ENCODE data around the gene SCGB2B2.
"Not testable (repeated sequence)": the region's sequence is repeated elsewhere in the genome, so short reads cannot be mapped to it uniquely, and the experiment has no call there.

The SCGB2B2 gene

DNA sequence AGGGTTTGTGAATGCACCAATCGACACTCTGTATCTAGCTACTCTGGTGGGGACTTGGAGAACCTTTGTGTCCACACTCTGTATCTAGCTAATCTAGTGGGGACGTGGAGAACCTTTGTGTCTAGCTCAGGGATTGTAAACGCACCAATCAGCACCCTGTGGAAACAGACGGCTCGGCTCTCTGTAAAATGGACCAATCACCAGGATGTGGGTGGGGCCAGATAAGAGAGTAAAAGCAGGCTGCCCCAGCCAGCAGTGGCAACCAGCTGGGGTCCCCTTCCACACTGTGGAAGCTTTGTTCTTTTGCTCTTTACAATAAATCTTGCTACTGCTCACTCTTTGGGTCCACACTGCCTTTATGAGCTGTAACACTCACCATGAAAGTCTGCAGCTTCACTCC lies 8.3 kb downstream of the SCGB2B2 start:
- DNase-seq: not testable (repeated sequence)

DNA sequence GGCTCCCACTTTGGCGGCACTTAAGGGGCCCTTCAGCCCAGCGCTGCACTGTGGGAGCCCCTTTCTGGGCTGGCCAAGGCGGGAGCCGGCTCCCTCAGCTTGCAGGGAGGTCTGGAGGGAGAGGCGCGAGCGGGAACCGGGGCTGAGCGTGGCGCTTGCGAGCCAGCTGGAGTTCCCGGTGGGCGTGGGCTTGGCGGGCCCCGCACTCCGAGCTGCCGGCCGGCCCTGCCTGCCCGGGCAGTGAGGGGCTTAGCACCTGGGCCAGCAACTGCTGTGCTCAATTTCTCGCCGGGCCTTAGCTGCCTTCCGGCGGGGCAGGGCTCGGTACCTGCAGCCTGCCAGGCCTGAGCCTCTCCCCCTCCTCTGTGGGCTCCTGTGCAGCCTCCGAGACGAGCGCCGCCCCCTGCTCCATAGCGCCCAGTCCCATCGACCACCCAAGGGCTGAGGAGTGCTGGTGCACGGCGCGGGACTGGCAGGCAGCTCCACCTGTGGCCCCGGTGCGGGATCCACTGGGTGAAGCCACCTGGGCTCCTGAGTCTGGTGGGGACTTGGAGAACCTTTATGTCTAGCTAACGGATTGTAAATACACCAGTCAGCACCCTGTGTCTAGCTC lies 8.8 kb downstream of the SCGB2B2 start:
- not testable (repeated sequence) for DNase-seq

DNA sequence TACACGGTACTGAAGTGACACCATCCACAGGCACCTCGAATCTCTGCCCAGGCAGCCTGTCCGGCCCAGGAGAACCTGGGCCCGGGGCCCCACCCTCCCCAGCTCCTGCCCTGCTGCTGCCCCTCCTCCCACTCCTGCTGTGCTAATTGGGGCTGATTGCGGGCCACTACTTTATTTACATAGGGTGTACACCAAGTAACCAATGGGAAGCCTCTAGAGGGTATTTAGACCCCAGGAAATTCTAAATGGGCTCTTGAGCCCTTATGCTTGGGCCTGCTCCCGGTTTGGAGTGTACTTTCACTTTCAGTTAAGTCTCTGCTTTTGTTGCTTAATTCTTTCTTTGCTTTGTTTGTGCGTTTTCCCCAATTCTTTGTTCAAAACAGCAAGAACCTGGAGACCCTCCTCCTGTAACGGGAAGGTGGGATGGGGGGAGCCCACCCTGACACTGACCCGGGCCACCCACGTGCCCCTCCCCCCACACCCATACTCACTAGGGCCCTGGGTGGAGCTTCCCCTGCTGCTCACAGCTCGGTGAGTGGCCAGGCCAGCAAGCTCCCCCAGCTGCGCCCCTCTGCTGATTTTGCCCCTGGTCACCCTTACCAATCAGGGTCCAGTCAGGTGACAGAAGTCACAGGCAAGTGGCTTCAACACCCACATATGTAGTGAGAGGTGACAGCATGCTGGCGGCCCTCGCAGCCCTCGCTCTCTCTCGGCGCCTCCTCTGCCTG lies 9.4 kb downstream of the SCGB2B2 start:
- DNase-seq: no peak

DNA sequence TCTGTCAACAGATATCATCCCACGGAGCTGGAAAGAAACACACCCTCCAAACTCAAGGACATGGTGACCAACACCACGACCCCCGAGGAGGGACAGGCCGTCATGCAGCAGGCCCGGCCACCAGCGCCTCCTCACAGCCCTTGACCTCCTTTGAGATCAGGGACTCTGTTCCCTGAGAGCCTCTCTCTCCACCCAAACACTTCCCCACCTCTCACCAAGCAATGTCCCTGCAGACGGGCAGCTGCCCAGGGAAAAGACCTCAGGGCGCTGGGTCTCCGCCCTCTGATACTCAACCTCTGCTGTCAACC lies 10.0 kb downstream of the SCGB2B2 start:
- DNase-seq: no peak

DNA sequence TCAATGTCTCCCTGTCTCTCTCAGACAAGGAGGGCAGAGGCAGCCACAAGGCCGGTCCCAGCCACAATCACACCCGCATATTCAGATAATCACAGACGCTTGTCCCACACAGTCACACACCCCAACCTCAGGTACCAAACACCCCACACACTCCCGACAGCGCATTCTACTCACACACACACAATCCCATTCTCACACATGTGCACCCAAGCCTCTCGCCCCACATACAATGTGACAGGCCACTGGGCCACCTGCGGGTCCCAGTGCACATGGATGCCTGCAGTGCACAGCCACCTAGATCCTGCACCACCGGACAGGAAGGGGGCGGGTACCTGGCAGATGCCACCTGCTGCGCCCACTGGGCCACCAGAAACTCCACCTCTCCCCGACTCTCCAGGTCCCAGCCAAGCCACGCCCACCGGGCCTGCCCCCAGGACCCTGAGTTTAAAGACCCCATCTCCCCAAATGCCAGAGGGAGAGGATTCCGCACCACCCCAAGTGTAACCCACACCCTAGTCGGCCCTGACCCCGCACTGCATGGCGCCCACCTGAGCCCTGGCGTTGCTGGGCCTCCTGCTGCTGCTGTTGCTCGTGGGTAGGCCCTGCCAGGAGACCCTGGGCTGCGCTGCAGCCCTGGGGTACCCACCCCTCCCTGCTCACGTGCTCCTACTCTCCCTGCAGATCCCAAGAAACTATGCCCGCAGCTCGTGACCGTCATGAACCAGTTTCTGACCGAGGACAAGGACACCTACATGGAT lies 10.6 kb downstream of the SCGB2B2 start:
- DNase-seq: no peak

DNA sequence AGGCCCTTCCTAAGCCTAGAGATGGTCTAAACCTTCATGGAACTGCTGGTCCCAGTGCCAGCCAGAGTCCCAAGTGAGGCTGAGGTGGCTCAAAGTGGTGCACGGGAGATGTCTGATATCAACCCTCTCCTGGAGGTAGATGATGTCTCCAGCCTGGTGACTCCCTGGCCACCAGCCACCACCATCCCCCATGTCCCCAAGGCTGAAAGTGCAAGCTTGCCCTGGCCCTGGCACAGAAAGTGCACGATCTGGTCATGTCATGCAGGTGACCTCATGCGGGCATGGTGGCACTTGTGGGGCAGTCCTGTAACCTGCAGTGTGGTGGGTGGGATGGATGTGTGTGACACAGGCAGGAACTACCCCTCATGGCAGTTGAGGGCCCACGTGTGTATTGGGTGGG lies 11.7 kb downstream of the SCGB2B2 start:
- DNase-seq: not testable (repeated sequence)

- no peak for DNase-seq
These were observed 12.1 kb downstream of the SCGB2B2 start for GRCh38 chr19:34664870-34665269.

DNA sequence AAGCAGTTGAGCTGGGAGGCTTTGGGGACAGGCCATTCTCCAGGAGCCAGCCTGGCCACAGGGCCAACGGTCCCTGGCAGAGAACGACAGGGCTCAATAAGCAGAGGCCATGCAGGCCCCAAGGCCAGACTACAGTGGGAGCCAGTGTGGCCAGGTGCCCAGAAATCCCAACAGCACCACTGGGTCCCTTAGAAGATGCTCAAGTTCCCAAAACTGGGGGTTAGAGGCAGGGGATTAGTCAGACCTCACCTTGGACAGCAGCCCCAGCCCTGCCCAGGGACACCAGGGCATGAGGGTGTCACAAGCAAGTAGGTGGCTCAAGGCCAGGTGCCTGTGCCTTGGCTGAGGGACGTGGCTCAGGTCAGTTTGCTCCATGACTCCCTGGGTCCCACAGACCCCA lies 12.8 kb downstream of the SCGB2B2 start:
- no peak for DNase-seq

DNA sequence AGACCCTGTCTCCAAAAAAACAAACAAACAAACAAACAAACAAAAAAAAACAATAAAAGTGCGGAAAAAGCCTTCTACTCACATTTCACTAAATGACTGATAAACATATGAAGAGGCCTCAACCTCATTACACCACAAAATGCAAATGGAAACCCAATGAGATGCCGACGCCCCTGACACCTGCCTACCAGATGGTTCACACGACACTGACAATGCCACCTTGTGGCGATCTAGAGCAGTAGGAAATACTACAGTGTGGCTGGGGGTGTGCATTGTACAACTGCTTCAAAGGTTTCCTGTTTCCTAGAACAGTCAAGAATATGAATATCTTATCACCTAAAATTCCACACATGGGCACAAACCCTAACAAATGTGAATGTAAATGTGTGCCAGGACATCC lies 14.0 kb downstream of the SCGB2B2 start:
- DNase-seq: peak; percentile 15

DNA sequence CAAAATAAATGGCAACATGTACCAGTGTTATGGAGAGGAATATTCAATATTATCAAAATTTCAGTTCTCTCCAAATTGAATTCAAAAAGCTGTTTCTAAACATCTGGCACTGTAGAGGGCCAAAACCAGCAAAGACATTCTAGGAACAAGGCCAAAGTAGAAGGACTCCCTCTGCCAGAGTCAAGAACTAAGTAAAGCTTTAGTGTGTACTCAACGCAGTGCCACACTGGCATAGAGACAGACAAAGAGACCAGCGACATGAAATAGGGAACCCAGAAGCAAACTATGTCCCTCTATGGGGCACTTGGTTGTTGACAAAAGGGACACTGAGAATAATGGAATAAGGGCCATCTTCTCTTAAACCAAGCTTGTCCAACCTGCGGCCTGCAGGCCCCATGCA lies 15.6 kb downstream of the SCGB2B2 start:
- DNase-seq: no peak

GRCh38 chr19:34655651-34656050 lies 21.3 kb downstream of the SCGB2B2 start:
- DNase-seq: no peak

- DNase-seq: no peak
These were observed 22.2 kb downstream of the SCGB2B2 start for GRCh38 chr19:34654796-34655195.

DNA sequence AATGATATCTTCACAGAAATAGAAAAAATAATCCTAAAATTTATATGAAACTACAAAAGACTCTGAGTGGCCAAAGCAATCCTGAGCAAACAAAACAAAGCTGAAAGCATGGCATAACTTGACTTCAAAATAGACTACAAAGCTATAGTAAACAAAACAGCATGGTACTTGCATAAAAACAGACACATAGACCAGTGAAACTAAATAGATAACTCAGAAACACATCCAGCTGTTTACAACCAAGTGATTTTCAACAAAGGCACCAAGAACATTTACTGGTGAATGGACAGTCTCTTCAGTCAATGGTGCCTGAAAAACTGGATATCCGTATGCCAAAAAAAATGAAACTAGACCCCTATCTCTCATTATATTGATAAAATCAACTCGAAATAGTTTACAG lies 25.2 kb downstream of the SCGB2B2 start:
- no peak for DNase-seq

- DNase-seq: no peak
These were observed 26.9 kb downstream of the SCGB2B2 start for GRCh38 chr19:34649886-34650543.

- peak; percentile 11 for DNase-seq
These were observed 31.4 kb downstream of the SCGB2B2 start for GRCh38 chr19:34645551-34645950.

GRCh38 chr19:34644991-34645461 lies 31.9 kb downstream of the SCGB2B2 start:
- no peak for DNase-seq

GRCh38 chr19:34642241-34642640 lies 34.7 kb downstream of the SCGB2B2 start:
- DNase-seq: no peak

DNA sequence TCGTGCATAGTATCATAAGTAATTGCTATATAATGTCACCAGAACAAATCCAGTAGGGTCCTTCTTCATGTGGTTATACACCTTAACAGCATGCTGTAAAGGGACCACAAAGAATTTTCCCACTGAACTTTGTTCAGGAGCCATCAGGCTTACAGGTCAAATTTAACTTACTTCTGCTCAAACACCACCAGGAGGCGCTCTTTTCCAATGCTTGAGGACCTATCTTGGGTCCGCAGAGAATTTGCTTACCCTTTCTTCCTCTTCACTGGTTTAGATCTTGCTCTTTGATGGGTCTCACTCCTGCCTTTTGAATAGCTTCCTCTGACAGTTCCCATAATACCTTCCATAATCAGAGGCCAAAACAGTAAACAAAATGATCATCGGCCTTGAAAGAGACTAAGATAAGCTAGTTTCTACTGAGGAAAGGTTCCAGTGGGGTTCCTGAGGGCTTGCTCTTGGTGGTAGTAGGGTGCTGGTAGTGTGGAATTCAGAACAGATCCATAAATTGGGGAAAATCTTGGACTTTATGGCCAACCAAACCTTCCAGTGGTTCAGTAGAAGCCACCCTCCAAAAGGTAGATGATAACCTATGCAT lies 37.4 kb downstream of the SCGB2B2 start:
- DNase-seq: peak; percentile 76

DNA sequence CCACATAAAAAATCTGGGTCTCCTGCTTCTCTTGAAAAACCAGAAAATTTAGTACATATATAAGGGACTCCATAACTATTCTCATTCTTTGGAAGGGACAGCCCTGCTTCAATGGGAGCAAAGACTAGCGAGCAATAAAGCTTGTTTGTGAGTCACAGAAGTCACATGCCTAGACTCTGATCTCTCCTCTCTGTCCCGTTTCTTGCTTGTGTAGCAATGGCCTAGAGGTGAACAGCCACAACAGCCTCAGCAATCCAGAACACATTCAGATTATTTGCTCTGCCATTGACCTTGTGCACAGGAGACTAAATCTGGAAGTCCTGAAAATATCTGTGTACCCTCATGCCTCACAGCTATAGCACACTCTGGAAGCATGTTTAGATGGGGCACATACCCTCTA lies 43.2 kb downstream of the SCGB2B2 start:
- DNase-seq: no peak
